PFSK-1 (cell line): ENCODE results near the gene GPATCH8.

Experiments
- POLR2AphosphoS5 ChIP-seq: IDR thresholded peaks from 2 replicates; pipeline ENCODE4 v1.6.1; 2012; ENCODE audit warnings: low read depth, mild to moderate bottlenecking, control low read depth, low read length, moderate library complexity
- REST ChIP-seq, 2 experiments: IDR thresholded peaks; 2 replicates each; pipeline versions ENCODE4 v1.6.1 to v1.8.0; 2011 to 2012; ENCODE audit warnings: low read depth in 2 of 2, low read length in 2 of 2, control low read depth in 1 of 2, inconsistent platforms in 1 of 2, mild to moderate bottlenecking in 1 of 2, moderate library complexity in 1 of 2; ENCODE audit not compliant: insufficient read depth in 1 of 2
- SIN3A ChIP-seq: IDR thresholded peaks from 2 replicates; pipeline ENCODE4 v1.6.1; 2012; ENCODE audit warnings: mild to moderate bottlenecking, low read length, moderate library complexity, borderline replicate concordance; ENCODE audit not compliant: insufficient read depth
- TAF1 ChIP-seq: IDR thresholded peaks from 2 replicates; pipeline ENCODE4 v1.6.1; 2012; ENCODE audit warnings: low read length, control low read depth, borderline replicate concordance; ENCODE audit not compliant: insufficient read depth

- TF ChIP-seq POLR2AphosphoS5: no peak
- no peak for TF ChIP-seq SIN3A
- TF ChIP-seq REST (IDR thresholded peaks at IDR 0.05; ENCODE audit: insufficient read depth in 1 of 2, low read depth in 2 of 2, low read length in 2 of 2): no peak
- TF ChIP-seq TAF1: no peak
Observed at GRCh38 chr17:44540246-44541084, 37.3 kb upstream of the GPATCH8 start.
